Measurements from ENCODE around the gene ALOX5. TPM values are rescaled to one million over a fixed set of nuclear protein-coding genes. Genes with fewer than 3 reads are reported as not detected.
A peak's percentile ranks its signal among the peaks of the same experiment; 100 is the strongest.

Gene ALOX5
- total and polyA plus RNA-seq, 5 experiments from 2014 or later = 0.29 to 12.7 (median 1.8) TPM

DNA sequence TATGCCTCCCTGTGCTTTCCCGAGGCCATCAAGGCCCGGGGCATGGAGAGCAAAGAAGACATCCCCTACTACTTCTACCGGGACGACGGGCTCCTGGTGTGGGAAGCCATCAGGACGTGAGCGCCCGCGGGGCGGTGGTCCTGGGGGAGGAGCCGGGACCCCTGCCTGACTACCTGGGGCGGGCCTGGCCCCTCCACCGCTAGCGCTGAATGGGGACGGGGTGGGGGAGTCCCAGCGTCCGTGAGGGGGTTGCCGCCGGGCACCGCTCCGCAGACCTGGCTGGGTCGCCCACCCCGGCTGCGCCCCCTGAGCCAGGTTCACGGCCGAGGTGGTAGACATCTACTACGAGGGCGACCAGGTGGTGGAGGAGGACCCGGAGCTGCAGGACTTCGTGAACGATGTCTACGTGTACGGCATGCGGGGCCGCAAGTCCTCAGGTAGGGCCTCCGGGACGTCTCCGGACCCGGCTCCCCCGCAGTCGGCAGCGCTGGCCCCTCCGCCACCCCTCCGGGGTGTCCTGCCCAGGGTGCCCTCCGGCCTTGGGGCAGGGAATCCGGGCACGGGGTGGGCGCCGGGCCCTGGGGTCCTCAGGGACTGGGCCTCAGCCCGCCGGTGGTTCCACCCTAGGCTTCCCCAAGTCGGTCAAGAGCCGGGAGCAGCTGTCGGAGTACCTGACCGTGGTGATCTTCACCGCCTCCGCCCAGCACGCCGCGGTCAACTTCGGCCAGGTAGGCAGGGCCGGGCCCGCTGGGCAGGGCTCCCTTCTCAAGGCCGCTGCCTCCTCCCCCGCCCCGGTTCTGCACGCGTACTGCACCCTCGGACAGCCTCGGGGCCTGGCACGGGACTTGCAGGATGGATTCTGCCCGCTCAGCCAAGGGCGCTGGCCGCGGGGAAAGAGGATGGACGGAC, 69.3 kb downstream of the ALOX5 start:
- POLR2A ChIA-PET = no interaction called here
- no peaks in the 10 kb centered on the region for H3K9me3 Mint-ChIP-seq
- H3K27ac Mint-ChIP-seq = peak overlapping the region in 1 of 10 donors; percentile 35

DNA sequence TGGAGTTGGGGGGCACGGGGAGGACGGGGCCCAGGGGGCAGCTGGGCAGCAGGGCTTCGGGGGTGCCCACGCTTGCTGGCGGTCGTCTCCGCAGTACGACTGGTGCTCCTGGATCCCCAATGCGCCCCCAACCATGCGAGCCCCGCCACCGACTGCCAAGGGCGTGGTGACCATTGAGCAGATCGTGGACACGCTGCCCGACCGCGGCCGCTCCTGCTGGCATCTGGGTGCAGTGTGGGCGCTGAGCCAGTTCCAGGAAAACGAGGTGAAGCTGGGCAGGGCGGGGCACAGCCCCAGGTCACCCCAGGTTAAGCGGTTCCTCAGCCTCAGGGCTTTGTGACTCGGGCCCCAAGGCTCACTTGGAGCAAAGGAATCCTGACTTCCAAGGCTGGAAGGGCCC, 70.0 kb downstream of the ALOX5 start:
- Mint-ChIP-seq H3K4me1 (peaks cover 0 to 6% (median 1%) of the 10 kb centered on the region in 4 donors), H3K36me3 (no peaks in the 10 kb centered on the region), H3K27me3 (peaks cover 0 to 8% (median 4%) of the 10 kb centered on the region in 5 donors), H3K27ac (no peak overlapping the region), H3K9me3 (no peaks in the 10 kb centered on the region), H3K4me3 (no peak overlapping the region)
- DNase-seq = no peak
- POLR2A ChIA-PET = no interaction called here
- no peak for ATAC-seq

More for the DNA sequence above, 69.3 kb downstream of the ALOX5 start:
- Mint-ChIP-seq H3K27me3 (peaks cover 0 to 8% (median 4%) of the 10 kb centered on the region in 5 donors), H3K36me3 (no peaks in the 10 kb centered on the region), H3K4me3 (no peak overlapping the region), H3K4me1 (peaks cover 0 to 6% (median 1%) of the 10 kb centered on the region in 4 donors)
- DNase-seq (no peak), ATAC-seq (no peak)

DNA sequence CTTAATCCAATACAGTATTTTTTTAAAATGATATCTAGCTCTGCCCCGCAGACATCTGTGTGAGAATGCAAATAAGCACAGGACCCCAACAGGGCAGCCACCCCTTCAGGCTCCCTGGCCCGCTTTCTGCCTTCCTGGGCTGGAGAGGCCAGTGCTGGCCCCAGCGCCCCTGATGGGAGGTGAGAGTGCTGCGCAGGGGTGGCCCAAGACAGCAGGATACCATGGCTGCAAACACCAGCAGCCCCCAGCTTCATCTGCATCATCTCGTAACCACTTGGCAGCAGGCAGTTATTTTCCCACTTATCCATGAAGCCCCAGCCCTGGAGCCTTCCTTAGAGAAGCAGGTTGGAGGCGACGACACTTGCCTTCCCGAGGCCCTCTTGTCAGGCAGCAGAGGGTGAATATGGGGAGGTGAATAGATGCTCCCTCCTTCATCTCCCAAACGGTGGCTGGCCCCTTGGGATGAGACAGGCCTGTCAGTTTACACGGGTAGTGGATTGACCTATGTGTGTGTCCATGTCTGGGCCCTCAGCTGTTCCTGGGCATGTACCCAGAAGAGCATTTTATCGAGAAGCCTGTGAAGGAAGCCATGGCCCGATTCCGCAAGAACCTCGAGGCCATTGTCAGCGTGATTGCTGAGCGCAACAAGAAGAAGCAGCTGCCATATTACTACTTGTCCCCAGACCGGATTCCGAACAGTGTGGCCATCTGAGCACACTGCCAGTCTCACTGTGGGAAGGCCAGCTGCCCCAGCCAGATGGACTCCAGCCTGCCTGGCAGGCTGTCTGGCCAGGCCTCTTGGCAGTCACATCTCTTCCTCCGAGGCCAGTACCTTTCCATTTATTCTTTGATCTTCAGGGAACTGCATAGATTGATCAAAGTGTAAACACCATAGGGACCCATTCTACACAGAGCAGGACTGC, 71.2 kb downstream of the ALOX5 start:
- H3K9me3 Mint-ChIP-seq = no peaks in the 10 kb centered on the region
- ATAC-seq (no peak), DNase-seq (no peak)
- H3K27me3 Mint-ChIP-seq = no peaks in the 10 kb centered on the region
- no peaks in the 10 kb centered on the region for H3K36me3 Mint-ChIP-seq
- no peak overlapping the region for H3K27ac Mint-ChIP-seq
- POLR2A ChIA-PET = interaction anchor here (1.0 kb wide), 1 partner anchor 12 kb away, joined by 4 read pairs; no protein-coding TSS in a partner anchor
- peaks cover 0 to 6% (median 1%) of the 10 kb centered on the region in 4 donors for H3K4me1 Mint-ChIP-seq
- no peak overlapping the region for H3K4me3 Mint-ChIP-seq

DNA sequence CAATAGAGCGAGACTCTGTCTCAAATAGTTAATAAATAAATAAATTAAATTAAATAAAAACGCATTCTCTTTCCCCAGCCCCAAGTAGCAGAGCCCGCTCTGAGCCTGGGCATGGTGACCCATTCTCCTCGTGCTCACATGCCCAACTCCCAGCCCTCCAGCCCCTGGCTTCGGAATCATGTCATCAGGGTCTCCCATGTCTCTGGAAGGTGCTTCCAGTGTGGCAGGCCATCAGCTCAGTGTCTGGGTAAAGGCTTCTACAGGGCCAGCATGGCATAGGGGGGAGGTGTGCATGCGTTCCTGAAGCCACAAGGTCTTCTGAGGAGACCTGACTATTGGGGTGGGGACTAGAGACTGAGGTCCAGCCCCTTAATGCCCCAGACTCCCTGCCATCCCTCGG, 72.8 kb downstream of the ALOX5 start:
- H3K4me1 Mint-ChIP-seq = peaks cover 0 to 7% (median 3%) of the 10 kb centered on the region in 4 donors
- DNase-seq (no peak), ATAC-seq (no peak)
- H3K9me3 Mint-ChIP-seq = no peaks in the 10 kb centered on the region
- H3K27me3 Mint-ChIP-seq = no peaks in the 10 kb centered on the region
- no peak overlapping the region for H3K4me3 Mint-ChIP-seq
- H3K36me3 Mint-ChIP-seq = no peaks in the 10 kb centered on the region
- POLR2A ChIA-PET = no interaction called here
- H3K27ac Mint-ChIP-seq = peak overlapping the region in 1 of 10 donors; percentile 25

DNA sequence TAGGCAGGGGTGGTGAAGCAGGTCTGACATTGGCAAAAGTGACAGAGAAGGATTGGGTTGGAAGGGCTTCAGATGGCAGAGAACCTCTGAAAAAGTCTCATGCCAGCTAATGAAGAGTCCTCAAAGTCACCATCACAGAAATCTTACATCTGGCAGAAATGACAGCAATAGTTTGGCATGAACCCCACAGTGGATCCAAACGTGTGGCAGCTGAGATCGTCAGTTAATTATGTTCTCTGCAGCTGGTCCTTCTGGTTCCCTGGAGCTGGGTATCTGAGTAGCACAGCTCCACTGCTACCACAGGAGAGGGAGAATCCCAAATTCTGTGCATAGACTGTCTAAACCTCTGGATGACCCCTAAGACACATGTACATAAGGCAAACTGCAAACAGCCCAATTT, 73.4 kb downstream of the ALOX5 start:
- no peaks in the 10 kb centered on the region for H3K9me3 Mint-ChIP-seq
- H3K4me1 Mint-ChIP-seq = peaks cover 0 to 4% (median 2%) of the 10 kb centered on the region in 4 donors
- no peak for ATAC-seq
- H3K36me3 Mint-ChIP-seq = no peaks in the 10 kb centered on the region
- H3K27me3 Mint-ChIP-seq = no peaks in the 10 kb centered on the region
- H3K4me3 Mint-ChIP-seq = no peak overlapping the region
- H3K27ac Mint-ChIP-seq = no peak overlapping the region
- POLR2A ChIA-PET = no interaction called here
- no peak for DNase-seq

DNA sequence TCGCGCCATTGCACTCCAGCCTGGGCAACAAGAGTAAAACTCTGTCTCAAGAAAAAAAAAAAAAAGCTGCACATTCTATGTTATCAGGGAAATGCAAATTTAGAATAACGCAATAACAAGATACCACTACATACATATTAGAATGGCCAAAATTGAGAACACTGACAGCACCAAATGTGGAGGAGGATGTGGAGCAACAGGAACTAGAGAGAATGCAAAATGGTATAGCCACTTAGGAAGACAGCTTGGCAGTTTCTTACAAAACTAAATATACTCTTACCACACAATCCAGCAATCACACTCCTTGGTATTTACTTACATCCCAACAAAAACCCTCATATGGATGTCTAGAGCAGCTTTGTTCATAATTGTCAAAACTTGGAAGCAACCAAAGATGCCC, 76.8 kb downstream of the ALOX5 start:
- DNase-seq (no peak), ATAC-seq (no peak)
- POLR2A ChIA-PET = interaction anchor here (0.8 kb wide), 1 partner anchor 31 kb away, joined by 3 read pairs; no protein-coding TSS in a partner anchor
- no peaks in the 10 kb centered on the region for H3K27me3 Mint-ChIP-seq
- peaks cover 8 to 11% (median 10%) of the 10 kb centered on the region in 4 donors for H3K4me1 Mint-ChIP-seq
- H3K27ac Mint-ChIP-seq = no peak overlapping the region
- no peaks in the 10 kb centered on the region for H3K9me3 Mint-ChIP-seq
- H3K4me3 Mint-ChIP-seq = no peak overlapping the region
- H3K36me3 Mint-ChIP-seq = peaks cover 0 to 10% (median 0%) of the 10 kb centered on the region in 3 donors

DNA sequence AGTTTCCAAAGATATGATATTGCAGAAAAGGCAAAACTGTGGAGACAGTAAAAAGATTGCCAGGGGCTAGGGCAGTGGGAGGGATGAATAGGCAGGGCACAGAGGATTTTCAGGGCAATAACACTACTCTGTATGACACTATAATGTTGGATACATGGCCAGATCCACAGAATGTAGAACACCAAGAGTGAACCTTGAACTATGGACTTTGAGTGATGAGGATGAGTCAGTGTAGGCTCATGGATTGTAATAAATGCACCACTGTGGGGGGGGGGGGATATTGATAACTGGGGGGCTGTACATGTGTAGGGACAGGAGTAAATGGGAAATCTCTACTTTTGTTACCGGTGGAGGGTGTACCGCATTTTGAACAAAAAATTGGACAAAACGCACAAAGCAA, 77.4 kb downstream of the ALOX5 start:
- POLR2A ChIA-PET = no interaction called here
- Mint-ChIP-seq H3K4me1 (peaks cover 8 to 14% (median 12%) of the 10 kb centered on the region in 4 donors), H3K4me3 (no peak overlapping the region), H3K27me3 (no peaks in the 10 kb centered on the region), H3K27ac (peak overlapping the region in 2 of 10 donors; percentile 64 to 79), H3K36me3 (peaks cover 0 to 13% (median 0%) of the 10 kb centered on the region in 3 donors), H3K9me3 (no peaks in the 10 kb centered on the region)
- no peak for DNase-seq
- no peak for ATAC-seq

DNA sequence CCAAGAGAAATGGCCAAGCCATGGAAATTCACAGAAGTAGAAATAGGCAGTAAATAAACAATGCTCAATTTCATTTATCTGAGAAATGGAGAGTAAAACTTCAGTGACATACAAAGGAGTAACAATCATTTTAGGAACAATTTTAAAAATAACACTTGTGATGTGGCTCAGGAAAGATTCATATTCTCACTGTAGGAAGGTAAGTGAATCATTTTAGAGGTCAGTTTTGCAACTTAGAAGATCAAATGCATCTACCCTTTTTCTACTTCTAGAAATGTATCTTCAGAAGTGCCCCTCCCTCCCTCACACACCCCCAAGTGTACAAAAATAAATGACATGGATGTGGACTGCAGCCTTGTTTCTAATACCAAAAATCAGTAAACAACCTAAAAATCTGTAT, 78.3 kb downstream of the ALOX5 start:
- Mint-ChIP-seq H3K4me1 (peaks cover 8 to 14% (median 12%) of the 10 kb centered on the region in 4 donors), H3K27me3 (no peaks in the 10 kb centered on the region), H3K36me3 (peaks cover 0 to 21% (median 3%) of the 10 kb centered on the region in 3 donors), H3K9me3 (no peaks in the 10 kb centered on the region), H3K27ac (peak overlapping the region in 2 of 10 donors; percentile 42 to 53), H3K4me3 (no peak overlapping the region)
- DNase-seq (no peak), ATAC-seq (no peak)
- POLR2A ChIA-PET = no interaction called here

DNA sequence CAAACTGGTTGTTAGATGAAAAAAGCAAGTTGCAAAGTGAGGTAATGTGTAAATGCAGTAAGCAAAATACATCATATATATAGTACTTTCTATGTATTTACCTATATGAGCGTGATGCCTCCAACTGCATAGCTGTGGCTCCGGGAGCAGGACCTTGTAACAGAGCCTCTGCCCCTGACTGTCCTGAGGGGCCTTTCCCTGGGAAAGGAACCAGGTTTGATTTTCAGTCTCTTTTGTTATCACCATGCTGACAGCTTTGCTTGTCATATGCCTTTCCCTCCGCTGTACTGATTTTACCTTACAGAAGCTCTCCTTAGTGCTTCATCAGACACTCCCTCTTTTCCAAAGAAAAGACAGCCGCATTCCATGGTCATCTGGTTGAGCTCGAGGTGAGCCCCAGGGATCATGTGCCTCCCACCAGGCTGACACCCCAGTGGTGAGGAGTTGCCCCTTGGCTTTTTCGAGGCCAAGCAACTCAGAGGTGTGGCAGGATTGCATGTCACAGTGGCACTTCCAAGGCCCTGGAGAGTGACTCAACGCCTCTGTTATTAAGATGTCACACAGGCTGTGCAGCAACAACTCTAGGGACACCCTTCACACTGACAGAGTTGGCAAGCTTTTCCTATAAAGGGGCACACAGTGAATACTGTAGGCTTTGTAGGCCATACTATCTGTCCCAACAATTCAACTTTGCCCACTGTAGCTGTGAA, 78.9 kb downstream of the ALOX5 start:
- ATAC-seq (no peak), DNase-seq (no peak)
- Mint-ChIP-seq H3K27me3 (no peaks in the 10 kb centered on the region), H3K27ac (peak overlapping the region in 5 of 10 donors; percentile 21 to 71 (median 42)), H3K9me3 (no peaks in the 10 kb centered on the region), H3K36me3 (peaks cover 0 to 27% (median 6%) of the 10 kb centered on the region in 3 donors), H3K4me1 (peaks cover 8 to 14% (median 12%) of the 10 kb centered on the region in 4 donors), H3K4me3 (no peak overlapping the region)
- POLR2A ChIA-PET = interaction anchor here (1.0 kb wide), 1 partner anchor 32 kb away, joined by 3 read pairs; no protein-coding TSS in a partner anchor

DNA sequence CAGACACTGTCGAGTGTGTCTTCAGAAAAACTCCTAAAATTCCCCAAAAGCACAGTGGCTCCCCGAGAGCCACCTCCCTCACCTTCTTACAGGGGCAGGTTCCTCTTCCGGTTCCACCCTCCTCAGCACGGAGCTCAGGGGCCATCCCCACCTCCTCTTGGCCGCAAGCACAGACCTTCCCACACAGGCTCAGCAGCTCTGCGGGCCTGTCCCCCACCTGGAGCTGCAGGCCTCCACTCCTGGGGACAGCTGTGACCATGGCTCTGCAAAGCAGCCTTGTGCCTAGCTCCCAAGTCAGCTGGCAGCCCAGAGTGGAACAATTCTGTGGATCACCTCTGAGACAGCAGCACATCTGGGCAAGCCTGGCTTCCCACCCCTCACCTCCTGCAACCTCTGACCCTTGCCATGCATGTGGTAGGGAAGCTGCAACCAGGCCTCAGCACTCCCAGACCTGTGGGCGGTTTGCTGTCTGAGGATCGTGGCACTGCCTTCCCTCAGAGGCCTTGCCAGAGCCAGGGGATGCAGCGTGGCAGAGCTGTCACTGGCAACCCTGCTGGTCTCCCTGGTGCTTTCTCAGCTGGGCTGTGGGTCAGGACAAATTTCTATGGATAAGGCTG, 79.7 kb downstream of the ALOX5 start:
- Mint-ChIP-seq H3K9me3 (no peaks in the 10 kb centered on the region), H3K27ac (peak overlapping the region in 4 of 10 donors; percentile 71 to 84 (median 81)), H3K27me3 (no peaks in the 10 kb centered on the region), H3K4me1 (peaks cover 8 to 19% (median 13%) of the 10 kb centered on the region in 4 donors), H3K4me3 (peak overlapping the region in 1 of 10 donors; percentile 12), H3K36me3 (peaks cover 6 to 36% (median 7%) of the 10 kb centered on the region in 3 donors)
- no peak for ATAC-seq
- POLR2A ChIA-PET = interaction anchor here (1.0 kb wide), 1 partner anchor 33 kb away, joined by 3 read pairs; no protein-coding TSS in a partner anchor
- no peak for DNase-seq

DNA sequence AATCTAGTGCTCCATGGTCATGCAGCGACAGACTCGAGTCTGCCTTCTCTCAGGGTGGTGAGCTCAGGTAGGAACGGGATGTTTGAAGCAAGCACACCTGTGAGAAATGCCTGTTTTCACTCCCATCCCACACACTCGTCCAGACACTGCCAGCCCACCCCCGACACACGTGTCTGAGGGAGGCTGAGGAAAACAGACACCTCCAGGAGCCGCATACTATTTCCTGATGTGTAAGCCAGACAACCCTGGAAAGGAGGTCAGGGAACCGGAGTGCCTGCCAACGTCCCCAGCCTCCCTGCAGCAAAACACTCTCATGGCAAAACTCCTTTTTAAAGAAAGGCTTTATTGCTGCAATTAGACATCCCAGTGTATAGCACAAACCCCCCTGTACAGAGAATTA, 80.2 kb downstream of the ALOX5 start:
- H3K4me3 Mint-ChIP-seq = no peak overlapping the region
- POLR2A ChIA-PET = interaction anchor here (0.5 to 1.0 kb wide), 2 partner anchors 33 to 155 kb away, joined by 3 to 5 read pairs; no protein-coding TSS in a partner anchor
- no peak for ATAC-seq

More for the DNA sequence above, 80.2 kb downstream of the ALOX5 start:
- no peak for DNase-seq
- Mint-ChIP-seq H3K9me3 (no peaks in the 10 kb centered on the region), H3K27me3 (no peaks in the 10 kb centered on the region), H3K27ac (peak overlapping the region in 5 of 10 donors; percentile 36 to 81 (median 54)), H3K4me1 (peaks cover 8 to 23% (median 13%) of the 10 kb centered on the region in 4 donors), H3K36me3 (peaks cover 6 to 41% (median 12%) of the 10 kb centered on the region in 3 donors)

Data from naive thymus-derived CD8-positive, alpha-beta T cell (primary cell).